Hair follicle dermal papilla cell (primary cell): Measurements from ENCODE around the gene ZCCHC2. TPM values are rescaled to one million over a fixed set of nuclear protein-coding genes. Genes with fewer than 3 reads are reported as not detected.

Experiments used
- total RNA-seq: library from RNA; depleted of rRNA; stranded (reverse); fragments of >200 nt; gene quantifications from 2 replicates; pipeline ENCODE4 v1.2.3, GENCODE V29; 2012

The ZCCHC2 gene
- 10.1 and 10.6 TPM in 2 replicates for total RNA-seq

GRCh38 chr18:62522504-62523254 lies at the start of gene ZCCHC2:
ZCCHC2 (plus strand) TSS chr18:62523025; CDS start chr18:62523425, 400 bp downstream.

Other genes starting within 250 kb of the ZCCHC2 start
- gene TNFRSF11A, start 197.7 kb upstream of the ZCCHC2 start, total RNA-seq, result 0.12 and 0.16 TPM in 2 replicates
- 8.7 and 12.3 TPM in 2 replicates for gene PHLPP1, start 192.5 kb downstream of the ZCCHC2 start, total RNA-seq